Neural cell (in vitro differentiated cells): ENCODE measurements around the gene CMAS. TPM values are rescaled to one million over a fixed set of nuclear protein-coding genes. Genes with fewer than 3 reads are reported as not detected.

ENCODE experiments used
- H2AFZ ChIP-seq: fragments of 200-600, 300-800 bp; sonication (generic), shearing (Covaris generic); 2 replicates; pipeline ENCODE4 v1.6.0; 2014; ENCODE audit warnings: low read depth, mild to moderate bottlenecking, antibody characterized with exemption, low read length, moderate library complexity
- H3F3A ChIP-seq: fragments of 200-600 bp; shearing (Covaris generic); 2 replicates; pipeline ENCODE4 v1.6.1; 2016; ENCODE audit warnings: mild to moderate bottlenecking, moderate library complexity, mixed read lengths, antibody characterized with exemption, low read length; ENCODE audit not compliant: insufficient read depth, poor library complexity, severe bottlenecking
- H3K27ac ChIP-seq: fragments of 200-600, 300-800 bp; sonication (generic), shearing (Covaris generic); 2 replicates; pipeline ENCODE4 v1.5.1; 2014; ENCODE audit warnings: mild to moderate bottlenecking, low read length, moderate library complexity
- H3K27me3 ChIP-seq: fragments of 300-800, 200-600 bp; sonication (generic), shearing (Covaris generic); 2 replicates; pipeline ENCODE4 v1.6.0; 2014; ENCODE audit warnings: mild to moderate bottlenecking, low read depth, low read length, moderate library complexity; ENCODE audit not compliant: insufficient read depth
- H3K36me3 ChIP-seq: fragments of 300-800, 200-600 bp; sonication (generic), shearing (Covaris generic); 2 replicates; pipeline ENCODE4 v1.5.1; 2014; ENCODE audit warnings: mild to moderate bottlenecking, antibody characterized with exemption, low read length, moderate library complexity; ENCODE audit not compliant: insufficient read depth
- H3K4me2 ChIP-seq: fragments of 300-800, 200-600 bp; sonication (generic), shearing (Covaris generic); 2 replicates; pipeline ENCODE4 v1.6.0; 2014; ENCODE audit warnings: mild to moderate bottlenecking, low read length
- H3K4me3 ChIP-seq: fragments of 300-800, 200-600 bp; sonication (generic), shearing (Covaris generic); 2 replicates; pipeline ENCODE4 v1.5.1; 2014; ENCODE audit warnings: mild to moderate bottlenecking, low read length, moderate library complexity
- H3K79me2 ChIP-seq: fragments of 200-600 bp; shearing (Covaris generic); replicated peaks from 2 replicates; pipeline ENCODE4 v1.6.0; 2014; ENCODE audit warnings: mild to moderate bottlenecking, low read length, moderate library complexity; ENCODE audit not compliant: insufficient read depth
- H3K9ac ChIP-seq: fragments of 300-800, 200-600 bp; sonication (generic), shearing (Covaris generic); 2 replicates; pipeline ENCODE4 v1.6.1; 2016; ENCODE audit warnings: mild to moderate bottlenecking, low read length, mixed read lengths
- H3K9me2 ChIP-seq: fragments of 200-600 bp; shearing (Covaris generic); 2 replicates; pipeline ENCODE4 v1.6.1; 2016; ENCODE audit warnings: mild to moderate bottlenecking, low read length, mixed read lengths; ENCODE audit not compliant: insufficient read depth
- H3K9me3 ChIP-seq: fragments of 200-600, 300-800 bp; sonication (generic), shearing (Covaris generic); 2 replicates; pipeline ENCODE4 v1.6.1; 2016; ENCODE audit warnings: mild to moderate bottlenecking, mixed run types, low read length, moderate library complexity, mixed read lengths
- H4K20me1 ChIP-seq: fragments of 200-600 bp; shearing (Covaris generic); 2 replicates; pipeline ENCODE4 v1.6.1; 2016; ENCODE audit warnings: mild to moderate bottlenecking, mixed run types; ENCODE audit not compliant: insufficient read depth
- CTCF ChIP-seq: fragments of 450-650 bp; IDR thresholded peaks from 2 replicates; pipeline ENCODE4 v1.5.1; 2014; ENCODE audit warnings: antibody characterized with exemption, mild to moderate bottlenecking, moderate library complexity; ENCODE audit not compliant: poor library complexity, severe bottlenecking
- EP300 ChIP-seq: fragments of 450-650 bp; conservative IDR thresholded peaks from 2 replicates; pipeline ENCODE4 v1.6.1; 2014; ENCODE audit warnings: antibody characterized with exemption, mild to moderate bottlenecking, moderate library complexity; ENCODE audit not compliant: poor library complexity, severe bottlenecking
- EZH2 ChIP-seq: fragments of 200-600, 300-800 bp; shearing (Covaris generic), sonication (generic); IDR thresholded peaks from 2 replicates; pipeline ENCODE4 v1.6.1; 2014; ENCODE audit warnings: antibody characterized with exemption, low read length, borderline replicate concordance, mild to moderate bottlenecking; ENCODE audit not compliant: insufficient read depth, poor library complexity, severe bottlenecking
- MXI1 ChIP-seq: fragments of 450-650 bp; conservative IDR thresholded peaks from 2 replicates; pipeline ENCODE4 v1.6.1; 2014; ENCODE audit warnings: antibody characterized with exemption, mild to moderate bottlenecking; ENCODE audit not compliant: poor library complexity, severe bottlenecking
- POLR2AphosphoS5 ChIP-seq: IDR thresholded peaks from 2 replicates; pipeline ENCODE4 v1.6.1; 2012
- RAD21 ChIP-seq: fragments of 450-650 bp; conservative IDR thresholded peaks from 2 replicates; pipeline ENCODE4 v1.6.1; 2014; ENCODE audit warnings: antibody characterized with exemption, mild to moderate bottlenecking, moderate library complexity
- SMC3 ChIP-seq: fragments of 450-650 bp; conservative IDR thresholded peaks from 2 replicates; pipeline ENCODE4 v1.6.1; 2014; ENCODE audit warnings: antibody characterized with exemption, mild to moderate bottlenecking, moderate library complexity; ENCODE audit not compliant: poor library complexity
- TAF1 ChIP-seq: IDR thresholded peaks from 2 replicates; pipeline ENCODE4 v1.6.1; 2012; ENCODE audit warnings: low read depth
- polyA minus RNA-seq: library from RNA; depleted of rRNA, polyadenylated mRNA; stranded (reverse); fragments of >200 nt; gene quantifications from 2 replicates; pipeline ENCODE4 v1.2.3, GENCODE V29; 2014
- polyA plus RNA-seq: library from polyadenylated mRNA; depleted of rRNA; stranded (reverse); fragments of >200 nt; gene quantifications from 2 replicates; pipeline ENCODE4 v1.2.3, GENCODE V29; 2014
- TF ChIP-seq, protein P1 (sequence below): IDR thresholded peaks from 2 replicates; pipeline ENCODE4 v1.6.1; 2012; ENCODE audit warnings: borderline replicate concordance

Gene CMAS
- 85.2 and 97.4 TPM in 2 replicates for polyA plus RNA-seq
- 46.5 and 57.6 TPM in 2 replicates for polyA minus RNA-seq

- Histone ChIP-seq H3K27ac (peak within 1 kb of the TSS; percentile 94), H3F3A (no peaks in the 10 kb centered on the region), H3K4me2 (peak within 1 kb of the TSS; percentile 74), H3K27me3 (no peaks in the 10 kb centered on the region), H2AFZ (peak within 1 kb of the TSS; percentile 95), H3K9me3 (no peaks in the 10 kb centered on the region), H3K9ac (peak within 1 kb of the TSS; percentile 96), H4K20me1 (no peaks in the 10 kb centered on the region), H3K36me3 (peaks cover 5% of the 10 kb centered on the region), H3K4me3 (peak within 1 kb of the TSS; percentile 97), H3K9me2 (no peaks in the 10 kb centered on the region), H3K79me2 (peaks cover 17% of the 10 kb centered on the region)
- TF ChIP-seq POLR2AphosphoS5 (peak; percentile 92), SMC3 (peak; percentile 41), MXI1 (peak; percentile 86), CTCF (no peak), EZH2 (no peak), TAF1 (peak; percentile 93), EP300 (no peak), RAD21 (peak; percentile 18)
- TF ChIP-seq, protein P1, sequence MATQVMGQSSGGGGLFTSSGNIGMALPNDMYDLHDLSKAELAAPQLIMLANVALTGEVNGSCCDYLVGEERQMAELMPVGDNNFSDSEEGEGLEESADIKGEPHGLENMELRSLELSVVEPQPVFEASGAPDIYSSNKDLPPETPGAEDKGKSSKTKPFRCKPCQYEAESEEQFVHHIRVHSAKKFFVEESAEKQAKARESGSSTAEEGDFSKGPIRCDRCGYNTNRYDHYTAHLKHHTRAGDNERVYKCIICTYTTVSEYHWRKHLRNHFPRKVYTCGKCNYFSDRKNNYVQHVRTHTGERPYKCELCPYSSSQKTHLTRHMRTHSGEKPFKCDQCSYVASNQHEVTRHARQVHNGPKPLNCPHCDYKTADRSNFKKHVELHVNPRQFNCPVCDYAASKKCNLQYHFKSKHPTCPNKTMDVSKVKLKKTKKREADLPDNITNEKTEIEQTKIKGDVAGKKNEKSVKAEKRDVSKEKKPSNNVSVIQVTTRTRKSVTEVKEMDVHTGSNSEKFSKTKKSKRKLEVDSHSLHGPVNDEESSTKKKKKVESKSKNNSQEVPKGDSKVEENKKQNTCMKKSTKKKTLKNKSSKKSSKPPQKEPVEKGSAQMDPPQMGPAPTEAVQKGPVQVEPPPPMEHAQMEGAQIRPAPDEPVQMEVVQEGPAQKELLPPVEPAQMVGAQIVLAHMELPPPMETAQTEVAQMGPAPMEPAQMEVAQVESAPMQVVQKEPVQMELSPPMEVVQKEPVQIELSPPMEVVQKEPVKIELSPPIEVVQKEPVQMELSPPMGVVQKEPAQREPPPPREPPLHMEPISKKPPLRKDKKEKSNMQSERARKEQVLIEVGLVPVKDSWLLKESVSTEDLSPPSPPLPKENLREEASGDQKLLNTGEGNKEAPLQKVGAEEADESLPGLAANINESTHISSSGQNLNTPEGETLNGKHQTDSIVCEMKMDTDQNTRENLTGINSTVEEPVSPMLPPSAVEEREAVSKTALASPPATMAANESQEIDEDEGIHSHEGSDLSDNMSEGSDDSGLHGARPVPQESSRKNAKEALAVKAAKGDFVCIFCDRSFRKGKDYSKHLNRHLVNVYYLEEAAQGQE = peak; percentile 88
These were observed at the start of gene CMAS for GRCh38 chr12:22046090-22046967. CMAS (plus strand) TSS chr12:22046218; CDS start chr12:22046304, 86 bp downstream.

- H3K9me2 ChIP-seq = no peaks in the 10 kb centered on the region
- H3K27ac ChIP-seq = no peak overlapping the region
- no peaks in the 10 kb centered on the region for H3K9me3 ChIP-seq
- H3K36me3 ChIP-seq = no peaks in the 10 kb centered on the region
- H3K9ac ChIP-seq = no peak overlapping the region
- TF ChIP-seq, protein P1 = no peak
- TF ChIP-seq MXI1 (no peak), POLR2AphosphoS5 (no peak), EZH2 (no peak)
- H3K4me2 ChIP-seq = no peak overlapping the region
- H3F3A ChIP-seq = no peaks in the 10 kb centered on the region
- no peaks in the 10 kb centered on the region for H4K20me1 ChIP-seq
- H3K27me3 ChIP-seq = no peaks in the 10 kb centered on the region
- no peak overlapping the region for H2AFZ ChIP-seq
- H3K79me2 ChIP-seq = no peaks in the 10 kb centered on the region
- no peak overlapping the region for H3K4me3 ChIP-seq
These were observed 47.7 kb upstream of the CMAS start for GRCh38 chr12:21998295-21998694.
